GM19240 (cell line): ENCODE results near the gene ADPRHL1.
"Not testable (repeated sequence)": the region's sequence is repeated elsewhere in the genome, so short reads cannot be mapped to it uniquely, and the experiment has no call there.

ENCODE experiments used
- DNase-seq: peaks from one replicate; pipeline ENCODE4 v3.0.0; 2011; ENCODE audit warnings: low spot score; ENCODE audit not compliant: insufficient read length

ADPRHL1 gene

GRCh38 chr13:113373811-113374485 lies 79.3 kb downstream of the ADPRHL1 start:
- DNase-seq = no peak

GRCh38 chr13:113371701-113372100 lies 81.6 kb downstream of the ADPRHL1 start:
- not testable (repeated sequence) for DNase-seq

GRCh38 chr13:113371061-113371460 lies 82.2 kb downstream of the ADPRHL1 start:
- no peak for DNase-seq

- no peak for DNase-seq
These were observed 83.4 kb downstream of the ADPRHL1 start for GRCh38 chr13:113369881-113370280.

GRCh38 chr13:113369189-113369588 lies 84.1 kb downstream of the ADPRHL1 start:
- no peak for DNase-seq

- not testable (repeated sequence) for DNase-seq
These were observed 84.9 kb downstream of the ADPRHL1 start for GRCh38 chr13:113368353-113368752.

GRCh38 chr13:113367771-113368170 lies 85.5 kb downstream of the ADPRHL1 start:
- no peak for DNase-seq

GRCh38 chr13:113367020-113367560 lies 86.2 kb downstream of the ADPRHL1 start:
- no peak for DNase-seq

- DNase-seq = no peak
These were observed 87.2 kb downstream of the ADPRHL1 start for GRCh38 chr13:113365971-113366588.

- no peak for DNase-seq
These were observed 87.7 kb downstream of the ADPRHL1 start for GRCh38 chr13:113365583-113365970.

- no peak for DNase-seq
These were observed 88.2 kb downstream of the ADPRHL1 start for GRCh38 chr13:113364901-113365582.

GRCh38 chr13:113364311-113364889 lies 88.9 kb downstream of the ADPRHL1 start:
- DNase-seq = no peak

GRCh38 chr13:113361406-113361805 lies 91.9 kb downstream of the ADPRHL1 start:
- DNase-seq = no peak

GRCh38 chr13:113360446-113360845 lies 92.8 kb downstream of the ADPRHL1 start:
- no peak for DNase-seq

GRCh38 chr13:113359571-113359970 lies 93.7 kb downstream of the ADPRHL1 start:
- DNase-seq = no peak

GRCh38 chr13:113358653-113359190 lies 94.6 kb downstream of the ADPRHL1 start:
- DNase-seq = no peak

GRCh38 chr13:113357529-113357928 lies 95.8 kb downstream of the ADPRHL1 start:
- no peak for DNase-seq

- DNase-seq = no peak
These were observed 96.7 kb downstream of the ADPRHL1 start for GRCh38 chr13:113356596-113356995.

- no peak for DNase-seq
These were observed 97.7 kb downstream of the ADPRHL1 start for GRCh38 chr13:113355621-113356020.

GRCh38 chr13:113354831-113355610 lies 98.3 kb downstream of the ADPRHL1 start:
- no peak for DNase-seq

GRCh38 chr13:113353254-113353653 lies 100.0 kb downstream of the ADPRHL1 start:
- DNase-seq = no peak
